ENCODE measurements around the gene TSPAN8. TPM values are rescaled to one million over a fixed set of nuclear protein-coding genes. Genes with fewer than 3 reads are reported as not detected.
"Not testable (repeated sequence)": the region's sequence is repeated elsewhere in the genome, so short reads cannot be mapped to it uniquely, and the experiment has no call there.

Gene TSPAN8
- polyA plus RNA-seq, 3 donors = 22.3 to 38.5 (median 25.2) TPM

- 43 to 74% (median 43%) methylated on average over 3 of the region's 3 CpGs for WGBS, 3 donors
- H3K27ac ChIP-seq (ENCODE audit: low read depth, low read length) = no peak overlapping the region
Measured at GRCh38 chr12:71135812-71136176, 22.0 kb downstream of the TSPAN8 start.

DNA sequence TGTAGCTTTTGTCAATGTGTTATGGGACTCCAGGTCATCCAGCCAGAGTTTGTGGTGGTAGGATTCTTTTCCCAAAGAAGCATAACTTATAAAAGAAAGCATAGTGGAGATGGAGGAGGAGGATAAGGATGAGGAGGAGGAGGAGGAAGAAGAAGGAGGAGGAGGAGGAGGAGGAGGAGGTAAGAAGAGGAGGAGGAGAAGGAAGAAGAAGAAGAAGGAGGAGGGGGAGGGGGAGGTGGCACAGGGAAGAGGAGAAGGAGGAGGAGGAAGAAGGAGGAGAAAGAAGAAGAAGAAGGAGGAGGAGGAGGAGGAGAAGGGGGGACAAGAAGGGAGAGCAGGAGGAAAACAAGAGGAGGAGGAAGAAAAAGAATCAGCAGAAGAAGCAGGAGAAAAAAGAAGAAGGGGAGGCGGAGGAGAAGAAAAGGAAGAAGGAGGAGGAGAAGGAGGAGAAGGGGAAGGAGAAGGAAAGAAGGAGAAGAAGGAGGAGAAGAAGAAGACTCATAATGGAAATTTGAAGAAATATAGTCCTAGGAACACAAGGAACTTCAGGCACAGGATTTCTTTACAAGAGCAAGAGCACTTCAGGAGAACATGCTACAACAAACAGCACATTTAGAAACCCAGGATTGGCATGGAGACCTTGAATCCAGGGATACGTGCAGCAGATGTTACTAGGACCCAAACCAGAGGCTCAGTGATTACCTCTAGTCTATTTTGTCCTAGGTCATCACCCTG, 22.6 kb downstream of the TSPAN8 start:
- H3K27ac ChIP-seq (ENCODE audit: low read depth, low read length) = no peak overlapping the region
- WGBS, 3 donors = 69 to 79% (median 73%) methylated on average over 2 of the region's 2 CpGs

- 14 to 48% (median 23%) methylated on average over 2 of the region's 2 CpGs for WGBS, 3 donors
- H3K27ac ChIP-seq (ENCODE audit: low read depth, low read length) = no peak overlapping the region
Measured at GRCh38 chr12:71134405-71134804, 23.4 kb downstream of the TSPAN8 start.

GRCh38 chr12:71130521-71131069, 27.2 kb downstream of the TSPAN8 start:
- WGBS, 3 donors = 8 to 13% (median 10%) methylated on average over 1 of the region's 1 CpG
- H3K27ac ChIP-seq (ENCODE audit: low read depth, low read length) = no peak overlapping the region

DNA sequence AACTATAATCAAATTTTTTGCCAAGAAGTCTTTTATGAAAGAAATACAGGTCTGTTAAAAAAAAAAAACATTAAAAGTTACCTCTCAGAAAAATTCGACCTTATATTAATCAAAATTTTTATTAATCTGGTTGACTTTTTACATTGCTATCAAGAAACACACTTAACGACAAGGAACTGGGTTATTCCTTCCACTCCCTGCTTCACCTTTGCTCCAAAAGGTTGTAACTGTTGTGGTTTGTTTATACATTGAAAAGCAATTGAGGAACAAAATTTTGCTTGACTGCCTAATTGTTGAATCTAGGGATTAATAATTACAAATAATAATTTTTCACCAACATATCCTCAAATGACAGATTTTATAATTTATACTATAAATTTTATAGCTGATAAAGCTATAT, 28.4 kb downstream of the TSPAN8 start:
- no peak overlapping the region for H3K27ac ChIP-seq (ENCODE audit: low read depth, low read length)
- 69 to 71% (median 71%) methylated on average over 2 of the region's 2 CpGs for WGBS, 3 donors

- H3K27ac ChIP-seq (ENCODE audit: low read depth, low read length) = no peak overlapping the region
- WGBS, 3 donors = 37 to 64% (median 42%) methylated on average over 1 of the region's 1 CpG
Measured at GRCh38 chr12:71128191-71128788, 29.5 kb downstream of the TSPAN8 start.

GRCh38 chr12:71125949-71126348, 31.9 kb downstream of the TSPAN8 start:
- no peak overlapping the region for H3K27ac ChIP-seq (ENCODE audit: low read depth, low read length)
- WGBS, 3 donors = 63 to 77% (median 64%) methylated on average over 1 of the region's 1 CpG

- H3K27ac ChIP-seq (ENCODE audit: low read depth, low read length) = no peak overlapping the region
- WGBS, 3 donors = 24 to 37% (median 34%) methylated on average over 2 of the region's 2 CpGs
Measured at GRCh38 chr12:71125515-71125914, 32.3 kb downstream of the TSPAN8 start.

- 60 to 73% (median 71%) methylated on average over 5 of the region's 5 CpGs for WGBS, 3 donors
- H3K27ac ChIP-seq (ENCODE audit: low read depth, low read length) = no peak overlapping the region
Measured at GRCh38 chr12:71124835-71125460, 32.9 kb downstream of the TSPAN8 start.

- WGBS, 3 donors = 58 to 83% (median 63%) methylated on average over 1 of the region's 1 CpG
- H3K27ac ChIP-seq (ENCODE audit: low read depth, low read length) = not testable (repeated sequence)
Measured at GRCh38 chr12:71113148-71113547, 44.7 kb downstream of the TSPAN8 start.

- no peak overlapping the region for H3K27ac ChIP-seq (ENCODE audit: low read depth, low read length)
Measured at GRCh38 chr12:71109834-71110233, 48.0 kb downstream of the TSPAN8 start.

GRCh38 chr12:71108355-71108754, 49.4 kb downstream of the TSPAN8 start:
- no peak overlapping the region for H3K27ac ChIP-seq (ENCODE audit: low read depth, low read length)
- WGBS, 3 donors = 69 to 76% (median 71%) methylated on average over 3 of the region's 3 CpGs

More at GRCh38 chr12:71109834-71110233, 48.0 kb downstream of the TSPAN8 start:
- 88 to 94% (median 91%) methylated on average over 5 of the region's 5 CpGs for WGBS, 3 donors

DNA sequence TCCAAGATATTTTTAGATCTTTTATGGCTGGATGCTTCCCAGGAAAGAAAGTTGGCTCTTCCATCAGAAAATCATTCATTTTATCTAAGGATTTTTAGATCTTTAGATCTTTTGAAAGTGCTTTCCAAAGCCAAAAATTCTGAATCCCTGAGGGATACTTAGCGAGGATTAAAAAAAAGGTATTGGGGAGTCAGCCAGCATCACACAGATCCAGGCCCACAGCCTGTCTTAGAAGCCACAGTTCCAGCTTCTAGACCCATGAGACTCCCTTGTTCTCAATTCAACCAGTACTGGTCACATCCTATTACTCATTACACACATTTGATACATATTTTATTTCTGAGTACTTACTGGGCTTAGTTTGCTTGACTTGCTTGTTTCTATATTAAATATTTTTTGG, 49.9 kb downstream of the TSPAN8 start:
- no peak overlapping the region for H3K27ac ChIP-seq (ENCODE audit: low read depth, low read length)
- WGBS, 3 donors = 54 to 80% (median 58%) methylated on average over 1 of the region's 1 CpG

- no peak overlapping the region for H3K27ac ChIP-seq (ENCODE audit: low read depth, low read length)
Measured at GRCh38 chr12:71105956-71106355, 51.8 kb downstream of the TSPAN8 start.

DNA sequence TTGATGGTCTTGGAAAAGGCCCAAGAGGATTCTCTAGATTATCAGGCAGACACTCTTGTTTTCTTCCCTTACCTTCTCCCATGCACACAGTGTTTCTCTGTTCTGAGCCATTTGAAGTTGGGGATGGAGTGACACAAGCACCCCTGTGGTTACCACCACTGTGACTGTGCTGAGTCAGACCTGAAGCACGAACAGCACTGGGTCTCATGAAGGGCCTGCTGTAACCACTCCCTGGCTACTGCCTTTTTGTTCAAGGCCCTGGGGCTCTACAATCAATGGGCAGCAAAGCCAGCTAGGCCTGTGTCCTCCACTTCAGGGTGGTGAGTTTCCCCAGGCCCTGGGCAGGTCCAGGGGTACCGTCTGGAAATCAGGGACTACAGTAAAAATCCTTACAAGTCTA, 65.5 kb downstream of the TSPAN8 start:
- H3K27ac ChIP-seq (ENCODE audit: low read depth, low read length) = no peak overlapping the region
- 47 to 69% (median 47%) methylated on average over 2 of the region's 2 CpGs for WGBS, 3 donors

- no peak overlapping the region for H3K27ac ChIP-seq (ENCODE audit: low read depth, low read length)
- WGBS, 3 donors = 76 to 83% (median 80%) methylated on average over 1 of the region's 1 CpG
Measured at GRCh38 chr12:71090971-71091370, 66.8 kb downstream of the TSPAN8 start.

- H3K27ac ChIP-seq (ENCODE audit: low read depth, low read length) = no peak overlapping the region
- WGBS, 3 donors = 75 to 86% (median 76%) methylated on average over 1 of the region's 1 CpG
Measured at GRCh38 chr12:71085575-71085974, 72.2 kb downstream of the TSPAN8 start.

- WGBS, 3 donors = 72 to 88% (median 79%) methylated on average over 2 of the region's 2 CpGs
Measured at GRCh38 chr12:71075743-71076142, 82.1 kb downstream of the TSPAN8 start.

More at GRCh38 chr12:71075743-71076142, 82.1 kb downstream of the TSPAN8 start:
- no peak overlapping the region for H3K27ac ChIP-seq (ENCODE audit: low read depth, low read length)

Data from adipose tissue (tissue), 3 donors.